HepG2 (cell line): ENCODE data around the gene WLS.

Experiments used
- MXI1 ChIP-seq: IDR thresholded peaks from 3 replicates; pipeline ENCODE4 v1.6.1; 2012; ENCODE audit warnings: low read depth, low read length, inconsistent platforms, borderline replicate concordance
- RAD21 ChIP-seq: fragments of 450-650 bp; formaldehyde crosslinking; IDR thresholded peaks from 2 replicates; pipeline ENCODE4 v1.5.0; 2020; ENCODE audit warnings: mild to moderate bottlenecking
- REL ChIP-seq: sonication (generic); formaldehyde crosslinking; conservative IDR thresholded peaks from 2 replicates; pipeline ENCODE4 v1.8.0; 2022; ENCODE audit warnings: mild to moderate bottlenecking, missing genetic modification reagents, moderate library complexity
- SMAD3 ChIP-seq: sonication (generic); formaldehyde crosslinking; IDR thresholded peaks from 2 replicates; pipeline ENCODE4 v1.4.0; 2020; ENCODE audit warnings: missing genetic modification reagents
- SMC3 ChIP-seq: IDR thresholded peaks from 2 replicates; pipeline ENCODE4 v1.6.1; 2011; ENCODE audit warnings: low read length, improper control_type of control experiment
- TF ChIP-seq, protein P1 (sequence below): sonication (generic); formaldehyde crosslinking; IDR thresholded peaks from 2 replicates; pipeline ENCODE4 v1.5.0; 2020; ENCODE audit warnings: mild to moderate bottlenecking, missing genetic modification reagents, moderate library complexity

DNA sequence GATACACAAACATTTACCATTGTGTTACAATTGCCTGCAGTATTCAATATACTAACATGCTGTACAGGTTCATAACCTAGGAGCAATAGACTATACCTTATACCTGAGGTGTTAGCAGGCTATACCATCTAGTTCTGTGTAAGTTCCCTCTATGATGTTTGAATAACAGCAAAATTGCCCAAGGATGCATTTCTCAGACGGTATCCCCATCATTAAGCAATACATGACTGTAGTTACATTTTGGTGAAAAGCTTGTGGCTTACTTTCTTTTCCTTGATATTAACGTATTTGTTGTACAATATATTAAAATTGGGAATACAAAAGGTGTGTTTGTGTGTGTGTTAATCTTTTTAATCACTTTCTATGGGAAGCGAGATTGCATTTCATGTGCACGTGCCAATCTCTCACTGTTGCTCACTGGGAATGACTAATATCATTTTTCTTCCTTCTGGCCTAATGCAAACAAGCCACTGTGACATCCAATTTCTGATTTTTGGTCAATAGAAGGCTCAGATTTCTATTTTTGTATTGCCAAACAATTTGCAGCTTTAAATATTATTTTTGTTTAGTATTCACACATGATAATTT, 36.7 kb upstream of the WLS start:
- TF ChIP-seq RAD21 (CRISPR knock-in tag) (no peak), MXI1 (no peak), SMAD3 (CRISPR knock-in tag) (no peak), SMC3 (no peak), REL (CRISPR knock-in tag) (no peak)
- TF ChIP-seq, protein P1, sequence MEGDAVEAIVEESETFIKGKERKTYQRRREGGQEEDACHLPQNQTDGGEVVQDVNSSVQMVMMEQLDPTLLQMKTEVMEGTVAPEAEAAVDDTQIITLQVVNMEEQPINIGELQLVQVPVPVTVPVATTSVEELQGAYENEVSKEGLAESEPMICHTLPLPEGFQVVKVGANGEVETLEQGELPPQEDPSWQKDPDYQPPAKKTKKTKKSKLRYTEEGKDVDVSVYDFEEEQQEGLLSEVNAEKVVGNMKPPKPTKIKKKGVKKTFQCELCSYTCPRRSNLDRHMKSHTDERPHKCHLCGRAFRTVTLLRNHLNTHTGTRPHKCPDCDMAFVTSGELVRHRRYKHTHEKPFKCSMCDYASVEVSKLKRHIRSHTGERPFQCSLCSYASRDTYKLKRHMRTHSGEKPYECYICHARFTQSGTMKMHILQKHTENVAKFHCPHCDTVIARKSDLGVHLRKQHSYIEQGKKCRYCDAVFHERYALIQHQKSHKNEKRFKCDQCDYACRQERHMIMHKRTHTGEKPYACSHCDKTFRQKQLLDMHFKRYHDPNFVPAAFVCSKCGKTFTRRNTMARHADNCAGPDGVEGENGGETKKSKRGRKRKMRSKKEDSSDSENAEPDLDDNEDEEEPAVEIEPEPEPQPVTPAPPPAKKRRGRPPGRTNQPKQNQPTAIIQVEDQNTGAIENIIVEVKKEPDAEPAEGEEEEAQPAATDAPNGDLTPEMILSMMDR (CRISPR knock-in tag), result no peak
